Stimulated activated naive B cell treated with anti-CD40 and anti-IgM and Interleukin-4, amounts not matched to agents 10 μg/mL and 1 μg/mL and 100 μg/mL, for 72 hours (primary cell): ENCODE data around the gene NR6A1.

ENCODE experiments used
- ATAC-seq, 2 donors: fragments of 150-1000 bp; cut with Tn5 transposase; replicated peaks; 2 replicates each; pipeline ENCODE4 v1.10.0; 2021; ENCODE audit warnings: moderate library complexity in 1 of 2
- DNase-seq: peaks from one replicate; pipeline ENCODE4 v3.0.0; 2021
- H3K27ac Mint-ChIP-seq: one replicate; pipeline ENCODE4 v1.8.0; 2022; ENCODE audit warnings: mild to moderate bottlenecking, mixed read lengths
- H3K27me3 Mint-ChIP-seq, 2 donors: one replicate each; pipeline ENCODE4 v1.8.0; 2022; ENCODE audit warnings: mixed read lengths in 2 of 2
- H3K36me3 Mint-ChIP-seq, 2 donors: one replicate each; pipeline ENCODE4 v1.8.0; 2022; ENCODE audit warnings: mixed read lengths in 2 of 2, mild to moderate bottlenecking in 1 of 2
- H3K4me1 Mint-ChIP-seq, 2 donors: one replicate each; pipeline ENCODE4 v1.8.0; 2022; ENCODE audit warnings: mixed read lengths in 2 of 2, mild to moderate bottlenecking in 1 of 2
- H3K4me3 Mint-ChIP-seq, 2 donors: one replicate each; pipeline ENCODE4 v1.8.0; 2022; ENCODE audit warnings: mild to moderate bottlenecking in 2 of 2, mixed read lengths in 2 of 2, moderate library complexity in 1 of 2
- H3K9me3 Mint-ChIP-seq, 2 donors: one replicate each; pipeline ENCODE4 v1.8.0; 2022; ENCODE audit warnings: mixed read lengths in 2 of 2, mild to moderate bottlenecking in 1 of 2

Gene NR6A1

DNA sequence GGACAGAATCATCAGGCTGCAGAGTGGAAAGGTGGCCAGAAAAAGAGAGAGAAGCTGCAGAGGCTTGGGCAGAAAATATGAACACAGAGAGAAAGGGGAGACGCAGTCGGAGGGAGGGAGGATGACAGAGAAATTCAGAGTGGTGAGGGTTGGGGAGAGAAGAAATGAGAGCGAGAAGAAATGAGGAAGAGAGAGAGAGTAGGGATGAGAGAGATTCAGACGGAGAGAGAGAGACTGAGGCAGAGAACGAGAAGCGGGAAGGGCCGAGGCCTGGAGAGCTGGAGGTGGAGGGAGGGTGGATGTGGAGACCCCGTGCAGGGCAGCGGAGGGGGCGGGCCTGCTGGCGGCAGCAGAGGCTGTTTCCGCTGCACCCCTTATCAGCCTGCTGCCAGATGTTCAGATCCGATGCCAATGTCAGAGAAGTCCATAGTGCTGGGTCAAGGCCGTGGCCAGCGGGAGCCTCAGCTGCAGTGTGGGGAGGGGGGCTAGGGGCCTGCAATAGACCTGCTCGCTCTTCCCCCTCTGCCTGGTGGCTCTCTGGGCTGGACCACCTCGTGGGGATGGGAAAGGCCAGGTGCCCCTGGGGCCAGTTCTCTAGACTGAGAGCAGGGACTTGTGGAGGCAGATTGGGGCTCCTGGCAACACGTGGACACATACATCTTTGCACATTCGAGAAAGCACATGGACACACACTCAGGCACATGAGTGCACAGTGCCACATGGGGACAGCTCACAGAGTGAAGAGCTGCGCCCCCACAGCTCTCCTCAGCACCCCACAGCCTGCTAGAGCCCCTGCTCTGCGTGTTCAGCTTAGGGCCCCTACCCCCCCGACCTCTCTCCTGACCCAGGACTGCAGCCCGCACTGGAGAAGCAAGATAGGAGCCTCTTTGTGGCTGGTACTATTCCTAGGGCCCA lies 259.0 kb downstream of the NR6A1 start:
- ATAC-seq = no peak
- no peak overlapping the region for H3K27ac Mint-ChIP-seq
- no peak for DNase-seq

DNA sequence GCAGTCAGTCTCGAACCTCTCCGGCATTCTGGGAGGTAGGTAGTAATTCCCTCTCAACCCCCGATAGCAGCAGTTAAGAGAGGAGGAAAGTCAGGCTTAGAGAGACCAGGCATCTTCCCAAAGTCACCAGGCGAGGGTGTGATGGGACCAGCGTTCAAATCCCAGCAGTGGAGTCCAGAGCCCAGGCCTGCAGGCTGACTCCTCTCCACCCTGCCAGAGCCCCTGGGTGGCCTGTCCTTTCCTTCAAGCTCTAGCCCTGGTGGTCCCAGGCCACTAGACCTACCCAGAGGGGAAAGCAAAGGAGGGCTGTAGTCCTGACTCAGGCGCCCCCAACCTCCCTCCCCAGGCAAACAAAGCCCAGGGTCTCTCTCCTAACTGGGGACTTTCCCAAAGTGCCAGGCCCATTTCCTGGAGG lies 259.7 kb downstream of the NR6A1 start:
- peaks cover 0 to 7% of the 10 kb centered on the region in 2 donors for H3K4me1 Mint-ChIP-seq
- H3K27me3 Mint-ChIP-seq = peaks cover 15 to 47% of the 10 kb centered on the region in 2 donors
- H3K27ac Mint-ChIP-seq = no peak overlapping the region
- no peak for DNase-seq
- no peaks in the 10 kb centered on the region for H3K36me3 Mint-ChIP-seq
- no peak for ATAC-seq
- H3K4me3 Mint-ChIP-seq = no peak overlapping the region
- H3K9me3 Mint-ChIP-seq = no peaks in the 10 kb centered on the region

More for the DNA sequence above, 259.0 kb downstream of the NR6A1 start:
- H3K4me1 Mint-ChIP-seq = peaks cover 0 to 7% of the 10 kb centered on the region in 2 donors
- no peak overlapping the region for H3K4me3 Mint-ChIP-seq
- H3K9me3 Mint-ChIP-seq = no peaks in the 10 kb centered on the region
- H3K27me3 Mint-ChIP-seq = peaks cover 10 to 40% of the 10 kb centered on the region in 2 donors
- H3K36me3 Mint-ChIP-seq = no peaks in the 10 kb centered on the region

DNA sequence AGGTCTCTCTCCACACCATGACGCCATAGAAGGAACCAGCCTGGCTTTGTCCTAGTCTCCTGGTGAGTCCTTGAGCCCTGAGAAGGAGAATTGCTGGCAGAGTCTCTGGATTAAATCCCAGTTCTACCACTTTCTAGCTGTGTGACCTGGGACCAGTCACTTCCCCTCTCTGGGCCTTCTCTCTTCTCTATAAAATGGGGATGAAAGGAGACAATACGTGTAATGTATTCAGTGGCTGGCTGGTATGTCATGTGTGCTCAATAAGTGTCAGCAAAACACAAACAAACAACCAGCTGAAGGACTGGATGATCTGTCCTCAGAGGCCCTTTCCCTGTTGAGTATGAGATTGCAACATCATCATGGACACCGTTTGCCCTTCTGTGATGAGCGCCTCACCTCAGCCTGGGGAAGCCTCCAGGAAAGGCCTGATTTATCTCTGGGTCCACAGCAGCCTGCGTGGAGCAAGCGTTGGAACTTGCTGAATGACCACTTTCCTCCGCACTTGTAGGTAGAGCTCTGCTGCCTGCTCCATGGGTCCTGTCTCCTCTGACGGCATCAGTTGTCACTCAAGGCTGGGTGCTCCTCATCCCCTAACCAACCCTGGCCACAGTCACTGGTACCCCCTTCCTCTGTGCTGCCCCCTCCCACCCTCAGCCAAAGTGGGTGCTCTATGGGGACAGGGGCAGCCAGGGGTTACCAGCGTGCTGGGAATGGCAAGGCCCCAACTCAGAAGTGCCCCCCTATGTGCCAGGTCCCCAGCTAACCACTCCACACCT lies 260.3 kb downstream of the NR6A1 start:
- Mint-ChIP-seq H3K27ac (no peak overlapping the region), H3K9me3 (no peaks in the 10 kb centered on the region), H3K4me1 (peaks cover 0 to 7% of the 10 kb centered on the region in 2 donors), H3K36me3 (no peaks in the 10 kb centered on the region), H3K27me3 (peaks cover 21 to 53% of the 10 kb centered on the region in 2 donors), H3K4me3 (no peak overlapping the region)
- DNase-seq (no peak), ATAC-seq (no peak)

DNA sequence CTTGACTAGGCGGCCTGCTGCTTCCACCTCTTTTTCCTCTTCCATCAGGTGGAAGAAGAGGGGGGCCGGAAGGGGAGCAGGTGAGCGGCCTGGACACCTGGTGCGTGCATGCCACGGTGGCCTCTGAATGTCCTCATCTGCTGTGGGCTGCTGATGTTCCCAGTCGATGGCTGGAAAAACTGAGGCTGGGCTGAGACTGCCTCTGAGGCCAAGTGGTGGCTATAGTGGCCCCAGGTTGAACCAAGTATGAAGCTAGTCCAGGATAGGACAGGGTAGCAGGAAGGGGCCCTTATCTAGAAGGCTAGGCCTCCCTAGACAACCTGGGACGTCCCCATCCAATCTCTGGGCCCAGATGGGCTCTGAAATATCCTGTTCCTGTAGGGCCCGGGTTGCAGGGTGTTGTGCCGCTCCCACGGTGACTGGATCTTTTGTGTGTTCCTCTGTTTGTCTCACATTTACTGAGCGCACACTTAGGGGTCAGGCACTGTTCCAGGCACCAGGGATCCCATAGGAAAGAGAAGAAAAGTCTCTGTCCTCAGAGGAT lies 263.2 kb downstream of the NR6A1 start:
- Mint-ChIP-seq H3K27ac (no peak overlapping the region), H3K27me3 (peaks cover 31 to 72% of the 10 kb centered on the region in 2 donors), H3K4me1 (peaks cover 6 to 15% of the 10 kb centered on the region in 2 donors), H3K4me3 (no peak overlapping the region), H3K9me3 (no peaks in the 10 kb centered on the region), H3K36me3 (peaks cover 4 to 8% of the 10 kb centered on the region in 2 donors)
- DNase-seq = no peak
- ATAC-seq = no peak

DNA sequence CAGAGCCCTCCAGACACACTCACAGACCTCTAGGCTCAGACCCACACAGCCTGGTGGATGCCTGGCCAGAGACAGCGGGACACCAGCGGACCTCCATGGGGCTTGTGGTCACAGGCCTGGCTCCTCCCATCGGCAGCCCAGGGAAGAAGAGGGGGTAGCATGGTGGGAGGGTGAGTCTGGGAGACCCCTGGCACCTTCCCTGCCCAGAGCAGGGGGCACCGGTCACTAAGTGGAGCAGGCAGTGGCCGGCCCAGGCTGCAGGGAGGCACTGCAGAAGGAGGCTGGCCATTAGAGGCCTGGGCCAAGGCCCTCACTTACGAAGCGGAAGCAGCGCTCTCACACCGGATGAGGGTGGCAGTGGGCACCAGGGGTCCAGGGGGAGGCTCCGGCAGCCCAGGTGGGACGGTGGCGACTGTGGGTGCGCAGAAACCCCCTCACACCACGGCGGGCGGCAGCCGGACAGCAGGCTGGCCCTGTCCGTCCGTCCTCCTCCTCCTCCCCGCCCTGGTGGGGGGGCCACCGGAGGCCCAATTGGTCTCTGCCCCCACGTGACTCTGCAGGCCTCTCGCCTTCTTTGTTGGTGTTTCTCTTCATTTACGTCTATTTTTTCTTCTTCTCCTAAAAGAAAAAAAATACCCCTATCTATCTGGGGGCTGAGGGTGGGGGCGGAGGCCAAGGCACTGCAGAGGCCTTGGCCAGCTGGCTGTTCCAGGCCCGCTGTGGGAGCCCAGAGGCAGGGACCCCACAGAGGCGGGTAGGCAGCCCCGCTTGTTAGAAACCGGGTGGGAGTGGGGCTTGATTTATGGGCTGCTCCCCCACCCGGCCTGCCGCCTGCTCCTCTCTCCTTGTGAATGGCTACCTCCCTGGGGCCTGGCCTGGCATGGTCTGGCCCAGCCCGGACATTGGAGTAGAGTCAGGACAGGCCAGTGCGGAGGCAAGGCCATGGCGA lies 263.9 kb downstream of the NR6A1 start, which contains the start of gene NR5A1:
Gene NR5A1 (minus strand): TSS at position 469 of the 949 bp plus-strand sequence. CDS start 4,004 bp downstream, outside the sequence.
- peaks cover 4 to 8% of the 10 kb centered on the region in 2 donors for H3K36me3 Mint-ChIP-seq
- peaks cover 6 to 15% of the 10 kb centered on the region in 2 donors for H3K4me1 Mint-ChIP-seq
- H3K27ac Mint-ChIP-seq = no peak within 1 kb of the TSS
- no peaks in the 10 kb centered on the region for H3K9me3 Mint-ChIP-seq
- DNase-seq = no peak
- ATAC-seq = no peak
- H3K4me3 Mint-ChIP-seq = no peak within 1 kb of the TSS
- peaks cover 31 to 72% of the 10 kb centered on the region in 2 donors for H3K27me3 Mint-ChIP-seq

DNA sequence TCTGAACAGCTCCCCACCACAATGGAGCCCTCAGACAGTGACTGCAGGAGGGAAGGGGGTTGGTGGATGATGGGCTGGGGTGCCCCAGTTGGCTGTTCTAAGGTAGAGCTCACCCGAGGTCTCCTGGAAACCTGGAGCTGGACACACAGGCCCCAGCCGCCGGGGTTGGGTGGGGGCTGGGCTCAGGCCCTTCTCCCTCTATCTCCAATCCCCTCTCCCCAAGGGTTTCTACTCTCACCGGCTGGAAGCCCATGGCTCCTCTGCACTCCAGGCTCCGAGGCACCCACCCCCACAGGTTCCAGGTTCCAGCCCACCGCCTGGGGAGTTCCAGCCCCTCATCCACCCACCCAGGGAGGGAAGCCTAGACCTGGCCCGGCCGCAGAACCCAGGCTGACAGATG lies 264.7 kb downstream of the NR6A1 start:
- H3K27me3 Mint-ChIP-seq = peaks cover 31 to 72% of the 10 kb centered on the region in 2 donors
- no peak for ATAC-seq
- no peak overlapping the region for H3K27ac Mint-ChIP-seq
- peaks cover 4 to 8% of the 10 kb centered on the region in 2 donors for H3K36me3 Mint-ChIP-seq
- H3K4me3 Mint-ChIP-seq = no peak overlapping the region
- no peak for DNase-seq
- peaks cover 6 to 8% of the 10 kb centered on the region in 2 donors for H3K4me1 Mint-ChIP-seq
- no peaks in the 10 kb centered on the region for H3K9me3 Mint-ChIP-seq

DNA sequence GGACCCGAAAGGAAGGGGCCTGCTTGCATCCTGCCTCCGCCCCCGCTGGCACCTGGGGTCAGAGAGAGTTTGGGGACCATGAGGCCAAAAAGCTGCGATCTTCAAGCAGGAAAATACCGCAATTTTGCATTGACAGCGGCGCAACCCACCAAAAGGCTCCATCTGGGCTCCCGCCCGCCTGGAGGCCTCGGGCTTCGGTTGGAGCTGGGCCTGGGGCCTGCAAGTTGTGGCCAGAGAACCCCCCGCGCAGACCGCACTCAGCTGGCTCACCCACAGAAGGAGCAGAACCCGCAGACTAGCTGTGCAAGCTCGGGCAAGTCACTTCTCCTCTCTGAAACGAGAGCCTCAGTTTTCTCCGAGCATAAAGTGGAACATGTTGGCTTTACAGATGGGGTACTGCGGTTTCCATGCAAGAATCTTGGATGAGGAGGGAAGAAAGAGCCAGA lies 265.2 kb downstream of the NR6A1 start:
- H3K9me3 Mint-ChIP-seq = no peaks in the 10 kb centered on the region
- no peak for ATAC-seq
- H3K36me3 Mint-ChIP-seq = peaks cover 4 to 8% of the 10 kb centered on the region in 2 donors
- H3K4me3 Mint-ChIP-seq = no peak overlapping the region
- H3K4me1 Mint-ChIP-seq = peaks cover 7 to 10% of the 10 kb centered on the region in 2 donors
- no peak for DNase-seq
- H3K27ac Mint-ChIP-seq = no peak overlapping the region
- peaks cover 32 to 69% of the 10 kb centered on the region in 2 donors for H3K27me3 Mint-ChIP-seq

DNA sequence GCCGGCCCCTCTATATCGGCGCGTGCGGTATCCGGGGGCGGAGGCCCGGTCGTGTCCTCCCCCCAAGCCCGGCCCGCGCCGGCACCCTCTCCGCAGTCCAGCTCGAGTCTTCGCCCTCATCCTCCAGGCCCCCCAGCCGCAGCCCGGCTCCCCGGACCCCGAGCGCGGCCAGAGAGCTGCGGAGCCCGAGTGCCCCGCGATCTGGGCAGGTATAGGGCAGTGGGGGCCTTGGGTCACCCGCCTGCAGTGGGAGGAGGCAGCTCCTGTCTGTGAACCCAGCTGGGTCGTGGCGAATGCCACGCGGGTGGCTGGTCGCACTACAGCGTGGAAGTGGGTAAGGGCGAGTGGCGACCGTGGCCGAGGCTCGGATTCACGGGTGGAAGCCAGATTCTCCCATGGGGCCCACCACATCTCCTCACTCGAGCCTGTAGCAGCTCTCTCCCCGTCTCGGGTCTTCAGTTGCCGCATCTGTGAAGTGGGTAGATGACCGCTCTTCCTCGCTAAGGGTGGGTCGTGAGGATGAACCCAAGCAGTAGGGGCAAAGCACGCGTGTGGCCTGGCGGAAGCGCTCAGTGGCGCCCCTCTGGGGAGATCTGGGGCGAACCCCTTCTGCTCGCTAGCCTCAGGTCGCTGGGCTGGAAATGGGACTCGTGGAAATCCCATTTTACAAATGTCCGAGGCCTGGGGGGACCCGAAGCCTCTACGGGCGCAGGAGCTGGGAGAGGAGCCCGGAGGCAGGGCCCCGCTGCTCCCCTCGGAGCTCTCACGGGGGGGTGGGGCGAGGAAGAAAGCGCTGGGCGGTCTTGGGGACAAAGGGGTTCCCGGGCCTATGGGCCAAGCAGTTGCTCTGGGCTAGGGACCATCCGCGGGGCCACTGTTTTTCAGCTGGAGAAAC lies 265.9 kb downstream of the NR6A1 start:
- no peak for DNase-seq
- Mint-ChIP-seq H3K9me3 (no peaks in the 10 kb centered on the region), H3K27me3 (peaks cover 36 to 67% of the 10 kb centered on the region in 2 donors), H3K27ac (no peak overlapping the region), H3K4me1 (peaks cover 11 to 14% of the 10 kb centered on the region in 2 donors), H3K36me3 (peaks cover 4 to 8% of the 10 kb centered on the region in 2 donors), H3K4me3 (peak overlapping the region; percentile 25 to 57)
- peak in 1 of 2 donors; percentile 23 for ATAC-seq

DNA sequence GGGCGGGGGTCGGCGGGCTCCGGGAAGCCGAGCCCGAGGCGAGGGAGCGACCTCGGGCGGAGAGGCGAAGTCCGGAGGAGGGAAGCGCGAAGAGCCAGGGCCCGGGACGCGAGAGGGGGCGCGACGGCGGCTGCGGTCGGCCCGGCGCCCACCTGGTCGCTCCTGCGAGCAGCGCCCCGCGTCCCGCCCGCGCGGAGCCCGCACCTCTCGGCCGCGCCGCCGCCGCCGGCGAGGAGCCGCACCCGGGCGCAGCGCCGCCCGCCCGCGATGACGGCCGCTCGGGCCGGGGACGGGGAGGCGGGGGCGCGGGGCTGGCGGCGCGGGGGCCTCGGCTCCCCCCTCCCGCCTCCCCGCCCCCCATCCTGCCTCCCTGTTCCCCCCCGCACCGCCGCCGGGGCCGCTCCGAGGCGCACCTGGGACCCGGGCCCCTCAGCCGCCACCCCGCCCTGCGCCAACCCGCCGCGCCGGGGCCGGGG lies 266.5 kb downstream of the NR6A1 start:
- Mint-ChIP-seq H3K4me1 (peaks cover 13 to 17% of the 10 kb centered on the region in 2 donors), H3K9me3 (no peaks in the 10 kb centered on the region), H3K36me3 (peaks cover 4 to 8% of the 10 kb centered on the region in 2 donors), H3K27me3 (peaks cover 39 to 69% of the 10 kb centered on the region in 2 donors), H3K27ac (no peak overlapping the region), H3K4me3 (no peak overlapping the region)
- ATAC-seq (no peak), DNase-seq (no peak)

DNA sequence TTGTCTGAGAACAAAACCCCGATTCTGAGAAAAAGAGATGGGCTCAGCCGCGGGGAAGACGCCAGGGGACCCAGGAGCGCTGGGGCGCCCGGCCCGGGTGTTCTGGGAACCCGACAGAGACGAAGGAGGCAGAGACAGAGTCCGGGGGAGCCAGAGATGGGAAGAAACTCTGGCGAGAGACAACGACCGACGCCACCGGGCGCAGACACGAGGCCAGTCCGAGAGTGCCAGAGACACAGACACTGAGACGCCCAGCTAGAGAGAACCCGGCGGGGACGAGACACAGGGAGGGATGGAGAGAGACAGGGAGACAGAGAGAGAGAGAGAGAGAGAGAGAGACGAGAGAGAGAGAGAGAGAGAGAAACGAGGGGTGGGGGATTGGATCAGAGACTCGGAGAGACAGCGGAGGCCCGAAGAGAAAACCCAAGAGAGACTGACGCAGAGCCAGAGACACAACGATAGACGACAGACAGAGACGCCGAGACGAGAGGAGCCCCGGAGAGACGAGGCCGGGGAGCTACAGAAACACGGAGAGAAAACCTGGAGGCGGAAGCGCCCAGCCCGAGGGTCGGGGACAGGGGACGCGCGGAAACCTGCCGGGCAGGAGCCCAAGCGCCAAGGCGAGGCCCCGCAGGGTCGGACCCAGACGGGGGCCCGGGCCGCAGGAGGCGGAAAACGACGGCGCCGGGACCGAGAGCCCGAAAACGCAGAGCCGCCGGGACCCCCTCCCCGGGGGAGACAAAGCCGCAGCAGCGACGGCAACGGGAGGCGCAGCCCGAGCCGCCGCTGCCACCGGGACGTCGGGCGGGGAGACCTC lies 267.2 kb downstream of the NR6A1 start:
- Mint-ChIP-seq H3K36me3 (peaks cover 4 to 8% of the 10 kb centered on the region in 2 donors), H3K9me3 (no peaks in the 10 kb centered on the region), H3K27ac (peak overlapping the region; percentile 11), H3K4me1 (peaks cover 19 to 24% of the 10 kb centered on the region in 2 donors), H3K27me3 (peaks cover 41 to 72% of the 10 kb centered on the region in 2 donors), H3K4me3 (peak overlapping the region; percentile 75 to 79)
- DNase-seq (no peak), ATAC-seq (no peak)

DNA sequence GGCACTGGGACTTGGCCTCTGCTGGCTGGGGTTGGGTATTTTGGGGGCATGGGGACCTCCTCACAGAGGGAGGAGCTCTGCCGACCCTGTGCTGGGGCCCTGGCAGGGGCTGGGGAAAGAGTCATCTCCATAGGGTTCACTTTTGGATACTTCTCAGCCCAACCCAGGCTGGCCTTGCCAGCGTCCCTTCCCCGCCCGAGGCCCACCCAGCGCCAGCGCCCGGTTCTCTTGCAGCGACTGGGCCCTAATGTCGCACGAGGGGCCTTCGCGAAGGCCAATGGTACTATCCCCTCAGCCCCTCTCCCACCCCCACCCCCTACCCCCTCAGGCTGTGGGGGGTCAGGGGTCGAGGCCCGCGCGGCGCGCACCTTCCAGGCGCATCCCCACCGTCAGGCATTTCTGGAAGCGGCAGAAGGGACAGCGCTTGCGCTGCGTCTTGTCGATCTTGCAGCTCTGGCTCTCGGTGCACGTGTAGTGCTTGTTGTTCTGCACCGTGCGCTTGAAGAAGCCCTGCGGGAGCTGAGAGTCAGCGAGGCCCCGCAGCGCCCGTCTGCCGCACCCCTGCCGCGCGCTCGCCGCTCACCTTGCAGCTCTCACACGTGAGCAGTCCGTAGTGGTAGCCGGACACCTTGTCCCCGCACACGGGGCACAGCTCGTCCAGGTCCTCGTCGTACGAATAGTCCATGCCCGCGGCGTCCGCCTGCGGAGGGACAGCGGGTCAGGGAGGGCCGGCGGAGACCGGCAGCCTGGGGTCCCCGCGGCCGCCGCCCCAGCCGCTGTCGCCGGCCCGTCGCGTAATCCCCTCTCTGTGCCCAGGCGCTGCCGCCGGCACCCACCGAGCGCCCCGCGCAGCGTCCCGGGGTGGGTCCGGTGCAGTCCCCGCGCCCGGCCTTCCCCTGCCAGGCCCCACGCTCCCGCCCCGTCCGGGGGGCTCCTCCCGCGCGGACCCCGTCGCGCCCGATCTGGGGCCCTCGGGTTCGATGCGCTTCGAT lies 268.1 kb downstream of the NR6A1 start:
- no peak for ATAC-seq

More for the DNA sequence above, 268.1 kb downstream of the NR6A1 start:
- Mint-ChIP-seq H3K9me3 (no peaks in the 10 kb centered on the region), H3K36me3 (peaks cover 4 to 8% of the 10 kb centered on the region in 2 donors), H3K27me3 (peaks cover 41 to 71% of the 10 kb centered on the region in 2 donors), H3K4me3 (peak overlapping the region in 1 of 2 donors; percentile 79), H3K27ac (no peak overlapping the region), H3K4me1 (peaks cover 19 to 24% of the 10 kb centered on the region in 2 donors)
- DNase-seq = no peak
